GM15510 (cell line): ENCODE data around the gene GAD2.

ENCODE experiments used
- POLR2A ChIP-seq: IDR thresholded peaks from 3 replicates; pipeline ENCODE4 v1.6.1; 2011; ENCODE audit warnings: borderline replicate concordance; ENCODE audit not compliant: insufficient read length; ENCODE audit errors: extremely low read depth

The GAD2 gene

GRCh38 chr10:26216585-26217395 lies at the start of gene GAD2:
TSS of gene GAD2 (plus strand) at chr10:26216774. CDS start at chr10:26216810, 36 bp downstream.
- no peak for TF ChIP-seq POLR2A

DNA sequence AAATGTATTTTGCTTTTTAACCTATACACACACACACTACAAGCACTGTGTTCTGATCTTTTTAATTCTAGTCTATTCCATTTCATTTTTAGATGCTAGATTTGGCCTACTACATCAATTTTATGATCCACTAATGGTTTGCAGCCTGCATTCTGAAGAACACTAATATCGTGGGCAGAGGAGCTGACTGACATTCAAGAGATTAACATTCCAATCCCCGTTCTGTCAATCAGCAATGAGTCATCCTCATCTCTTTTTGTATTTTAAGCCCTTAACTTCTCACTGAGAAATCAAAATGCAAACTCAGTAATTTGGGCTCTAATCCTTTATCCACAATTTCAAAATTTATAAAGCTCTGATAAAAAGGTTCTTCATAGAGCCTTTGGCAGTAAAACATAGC lies 47.1 kb upstream of the GAD2 start:
- no peak for TF ChIP-seq POLR2A

DNA sequence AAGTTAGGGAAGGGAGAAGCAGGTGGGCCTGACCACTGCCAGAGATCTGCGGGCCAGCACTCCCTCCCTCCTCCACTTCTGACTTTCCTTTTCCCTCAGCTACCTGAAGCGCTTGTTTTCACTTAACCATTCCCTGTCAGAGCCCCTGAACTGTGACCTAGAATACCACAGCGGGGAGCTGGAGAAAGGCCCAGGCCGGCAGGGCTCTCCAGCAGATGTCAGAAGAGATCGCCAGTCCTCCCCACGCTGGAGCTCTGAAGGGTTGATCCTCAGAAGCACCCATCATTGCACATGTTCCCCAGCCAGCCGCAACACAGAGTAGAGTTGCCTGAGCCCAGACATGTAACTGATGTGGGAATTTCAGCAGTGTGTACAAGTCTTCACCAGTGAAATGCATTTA lies 44.4 kb upstream of the GAD2 start:
- no peak for TF ChIP-seq POLR2A

DNA sequence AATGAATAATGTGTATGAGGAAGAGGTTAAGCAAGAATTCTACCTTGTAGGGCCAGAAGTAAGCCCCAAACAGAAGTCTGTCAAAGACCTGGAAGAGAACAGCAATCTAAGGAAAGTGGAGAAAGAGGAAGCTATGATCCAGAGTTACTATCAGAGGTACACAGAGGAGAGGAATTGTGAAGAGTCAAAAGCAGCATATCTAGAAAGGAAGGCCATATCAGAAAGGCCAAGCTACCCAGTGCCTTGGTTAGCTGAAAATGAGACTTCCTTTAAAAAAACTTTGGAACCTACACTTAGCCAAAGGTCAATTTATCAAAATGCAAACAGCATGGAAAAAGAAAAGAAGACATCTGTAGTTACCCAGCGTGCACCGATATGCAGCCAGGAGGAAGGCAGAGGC lies 42.7 kb upstream of the GAD2 start:
- TF ChIP-seq POLR2A: no peak

- no peak for TF ChIP-seq POLR2A
These were observed 39.2 kb upstream of the GAD2 start for GRCh38 chr10:26177341-26177740.

DNA sequence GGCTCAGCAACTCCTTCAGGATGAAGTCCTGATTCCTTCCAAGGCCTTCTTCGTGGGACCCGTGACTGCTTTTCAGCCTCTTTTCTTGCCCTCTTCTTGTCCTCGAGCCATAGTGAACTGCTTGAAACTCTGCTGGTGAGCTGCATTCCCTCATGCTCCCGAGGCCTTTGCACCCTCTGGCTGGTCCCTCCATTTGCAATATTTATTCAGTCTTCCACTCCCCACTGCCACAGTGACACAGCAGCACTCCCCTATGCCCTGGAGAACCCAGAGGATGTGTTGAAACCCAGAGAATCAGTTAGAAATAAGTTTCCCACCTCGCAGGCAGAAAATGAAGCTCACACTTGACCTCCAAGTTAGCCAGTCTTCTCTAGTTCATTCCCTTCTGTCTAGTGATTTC lies 22.3 kb upstream of the GAD2 start:
- TF ChIP-seq POLR2A: no peak

DNA sequence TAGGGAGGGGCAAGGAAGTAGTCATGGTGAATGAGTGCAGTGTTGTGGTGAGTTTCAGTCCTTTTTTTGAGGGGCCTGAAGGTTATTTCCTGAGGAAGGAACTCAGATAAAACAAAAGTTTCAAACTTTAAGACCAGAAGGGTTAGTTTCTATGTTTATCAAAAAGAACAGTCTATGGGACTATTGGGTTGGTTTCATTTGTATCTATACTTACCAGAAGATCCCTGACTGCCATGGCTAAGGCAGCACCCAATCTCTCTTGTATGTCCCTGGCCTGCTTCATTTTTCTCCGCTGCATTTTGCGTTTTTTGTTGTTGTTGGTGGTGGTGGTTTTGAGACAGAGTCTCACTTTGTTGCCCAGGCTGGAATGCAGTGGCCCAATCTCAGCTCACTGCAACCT lies 19.3 kb upstream of the GAD2 start:
- TF ChIP-seq POLR2A: no peak

GRCh38 chr10:26198119-26198518 lies 18.5 kb upstream of the GAD2 start:
- TF ChIP-seq POLR2A: no peak

DNA sequence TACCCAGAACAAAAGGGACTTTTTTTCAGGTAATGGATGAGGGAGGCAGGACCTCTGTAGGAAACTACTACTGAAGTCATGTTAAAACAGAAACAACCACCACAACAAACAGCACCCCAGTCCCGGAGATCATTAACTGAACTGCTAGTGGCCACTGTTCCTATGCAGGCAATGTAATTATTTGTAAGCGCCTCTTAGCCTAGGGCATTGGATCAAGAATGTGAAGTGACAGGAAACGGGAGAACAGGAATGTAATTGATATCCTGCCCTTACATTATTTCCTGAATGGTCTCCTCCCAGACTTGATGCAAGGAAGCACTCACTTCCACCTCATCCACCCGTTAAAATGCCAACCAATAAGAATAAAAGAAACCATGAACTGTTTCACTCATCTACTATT lies 16.7 kb upstream of the GAD2 start:
- no peak for TF ChIP-seq POLR2A

DNA sequence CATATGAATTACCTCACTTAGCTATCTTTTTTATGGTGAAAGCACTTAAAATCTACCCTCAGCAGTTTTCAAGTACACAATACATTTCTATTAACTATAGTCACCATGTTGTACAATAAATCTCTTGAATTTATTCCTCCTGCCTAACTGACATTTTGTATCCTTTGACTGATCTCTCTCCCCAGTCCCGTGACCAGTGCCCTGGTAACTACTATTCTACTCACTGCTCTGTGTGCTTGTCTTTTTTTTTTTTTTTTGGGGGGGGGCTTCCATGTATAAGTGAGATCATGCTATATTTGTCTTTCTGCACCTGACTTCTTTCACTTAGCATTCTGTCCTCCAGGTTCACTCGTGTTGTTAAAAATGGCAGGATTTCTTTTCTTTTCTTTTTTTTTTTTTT lies 11.4 kb upstream of the GAD2 start:
- no peak for TF ChIP-seq POLR2A

DNA sequence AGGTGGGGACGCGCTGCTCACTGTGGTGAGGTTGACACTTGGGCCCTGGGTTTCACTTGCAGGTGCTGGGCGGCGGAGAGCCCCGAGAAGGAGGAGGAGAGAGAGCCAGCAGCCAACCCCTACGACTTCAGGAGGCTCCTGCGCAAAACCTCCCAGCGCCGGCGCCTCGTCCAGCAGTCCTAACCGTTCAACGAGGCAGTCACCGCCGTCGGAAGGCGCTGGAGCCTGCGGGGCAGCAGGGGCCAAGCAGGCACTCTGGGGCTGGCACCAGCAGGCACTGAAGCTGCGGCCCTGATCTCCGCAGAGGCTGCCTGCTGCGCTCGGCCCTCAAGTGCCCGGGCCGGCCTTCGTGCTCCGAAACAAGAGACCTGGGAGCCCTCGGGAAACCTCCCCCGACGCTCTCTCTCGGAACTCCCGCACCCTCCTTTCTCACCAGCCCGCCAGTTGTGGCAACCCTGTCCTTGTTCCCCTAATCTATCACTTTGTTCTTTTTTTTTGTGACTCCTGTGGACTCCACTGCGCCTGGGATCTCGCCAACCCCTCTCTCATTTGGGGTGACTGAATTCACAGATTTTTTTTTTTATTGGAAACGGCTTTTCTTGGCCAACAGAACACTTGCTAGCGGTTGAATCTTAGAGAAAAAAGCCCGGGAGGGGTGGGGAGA lies 4.7 kb upstream of the GAD2 start:
- no peak for TF ChIP-seq POLR2A

- no peak for TF ChIP-seq POLR2A
These were observed 4.1 kb upstream of the GAD2 start for GRCh38 chr10:26212511-26212910.

DNA sequence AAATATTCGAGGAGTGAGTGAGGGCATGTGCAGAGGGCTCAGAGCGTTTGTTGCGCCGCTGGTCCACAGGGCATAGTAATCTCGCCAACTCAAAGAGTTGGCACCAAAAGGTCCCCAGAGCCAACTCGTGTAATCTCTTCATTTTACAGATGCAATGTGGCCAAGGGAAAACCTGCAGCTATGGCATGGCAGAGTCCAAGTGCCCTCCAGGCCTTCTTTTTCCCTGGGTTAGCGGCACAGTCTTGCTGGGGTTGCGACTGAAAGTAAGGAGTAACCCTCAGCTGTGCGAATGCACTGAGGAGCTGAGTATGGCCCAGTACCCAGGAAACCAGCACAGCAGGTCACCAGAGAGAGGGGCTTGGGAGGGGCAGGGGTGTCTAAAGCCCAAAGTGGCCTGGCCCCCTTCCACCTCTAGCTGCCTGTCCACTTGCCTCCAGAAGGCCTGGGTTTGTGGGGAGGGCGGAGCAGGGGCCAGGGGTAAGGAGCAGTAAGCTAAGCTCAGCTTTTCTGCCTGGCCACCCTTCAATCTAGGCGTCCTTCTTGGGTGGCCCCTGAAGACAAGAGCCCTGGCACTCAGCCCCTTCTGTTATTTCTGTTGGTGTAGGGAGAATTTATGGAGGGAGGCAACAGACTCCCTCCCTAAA lies 3.3 kb upstream of the GAD2 start:
- TF ChIP-seq POLR2A: no peak

- no peak for TF ChIP-seq POLR2A
These were observed 2.6 kb upstream of the GAD2 start for GRCh38 chr10:26214004-26214403.

DNA sequence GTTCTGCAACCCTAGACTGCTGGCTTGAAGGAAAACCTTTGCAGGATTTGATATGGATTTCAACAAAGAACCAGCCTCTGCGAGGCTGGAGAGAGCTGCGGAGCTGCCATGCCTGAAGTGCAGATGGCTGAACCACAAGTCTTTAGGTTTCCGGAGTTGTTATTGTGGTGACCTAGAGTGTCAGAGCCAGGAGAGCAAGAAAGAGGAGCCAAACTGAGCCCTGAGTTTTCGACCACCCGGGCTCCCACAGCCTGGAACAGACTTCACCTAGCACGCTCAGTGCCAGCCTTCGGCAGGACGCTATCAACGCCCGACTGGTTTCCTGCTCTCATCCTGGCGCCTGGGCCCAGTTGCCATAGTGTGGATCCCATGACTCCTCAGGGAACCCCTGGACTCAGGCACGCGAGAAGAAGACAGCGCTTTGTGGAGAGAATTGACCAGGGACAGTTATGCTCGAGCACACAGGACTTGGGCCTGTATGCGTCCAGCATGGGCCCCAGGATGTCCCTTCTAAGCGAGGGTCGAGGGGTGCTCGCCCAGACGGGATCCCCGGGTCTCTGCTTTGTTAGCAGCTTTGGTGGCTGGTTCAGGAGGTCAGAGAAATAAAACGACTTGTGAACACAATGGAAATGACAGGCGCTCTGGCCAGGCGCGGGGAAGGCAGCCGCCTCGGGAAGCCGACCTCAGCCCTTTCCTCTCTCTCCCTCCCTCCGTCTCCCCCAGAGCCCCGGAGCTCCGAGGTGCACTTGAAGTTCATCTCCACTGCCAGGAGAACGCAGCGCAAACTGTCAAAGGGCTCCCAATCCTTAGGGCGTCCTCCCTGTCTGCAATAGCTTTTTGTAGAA lies 1.8 kb upstream of the GAD2 start:
- no peak for TF ChIP-seq POLR2A
